Right lobe of liver (tissue), 4 donors: ENCODE measurements around the gene MAST3.

Experiments used
- CTCF ChIP-seq, 4 donors: fragments of 200-600 bp in 3 of 4; fragments of 450-650 bp in 1 of 4; IDR thresholded peaks; one replicate each; pipeline versions ENCODE4 v1.5.1 to v1.8.0; 2016 to 2022; ENCODE audit warnings: antibody characterized with exemption in 4 of 4, mild to moderate bottlenecking in 2 of 4
- POLR2A ChIP-seq: fragments of 450-650 bp; IDR thresholded peaks from one replicate; pipeline ENCODE4 v1.6.1; 2017; ENCODE audit warnings: antibody characterized with exemption, mild to moderate bottlenecking
- donor health status: DM: no; HTN: no; CAD: no.
- donor health status: DM: no; HTN: no; CAD: no.
- donor health status: DM: no; HTN: yes; CAD: no.

GRCh38 chr19:18130523-18131242, 33.1 kb downstream of the MAST3 start:
- no peak for TF ChIP-seq CTCF (IDR thresholded peaks at IDR 0.05)
- TF ChIP-seq POLR2A: no peak
